Erythroblast (primary cell): ENCODE data around the gene FAIM2.
A peak's percentile ranks its signal among the peaks of the same experiment; 100 is the strongest.
"Not testable (repeated sequence)": the region's sequence is repeated elsewhere in the genome, so short reads cannot be mapped to it uniquely, and the experiment has no call there.

ENCODE experiments used
- DNase-seq, 2 experiments: peaks; one replicate each; lab custom pipeline; 2025; lab: John Stamatoyannopoulos, UW
- GATA1 ChIP-seq: IDR thresholded peaks from 2 replicates; pipeline ENCODE4 v1.6.1; 2011; ENCODE audit warnings: low read depth, mild to moderate bottlenecking, control low read depth, low read length, moderate library complexity
- POLR2A ChIP-seq: IDR thresholded peaks from 2 replicates; pipeline ENCODE4 v1.6.1; 2011; ENCODE audit warnings: mild to moderate bottlenecking, low read length

The FAIM2 gene

DNA sequence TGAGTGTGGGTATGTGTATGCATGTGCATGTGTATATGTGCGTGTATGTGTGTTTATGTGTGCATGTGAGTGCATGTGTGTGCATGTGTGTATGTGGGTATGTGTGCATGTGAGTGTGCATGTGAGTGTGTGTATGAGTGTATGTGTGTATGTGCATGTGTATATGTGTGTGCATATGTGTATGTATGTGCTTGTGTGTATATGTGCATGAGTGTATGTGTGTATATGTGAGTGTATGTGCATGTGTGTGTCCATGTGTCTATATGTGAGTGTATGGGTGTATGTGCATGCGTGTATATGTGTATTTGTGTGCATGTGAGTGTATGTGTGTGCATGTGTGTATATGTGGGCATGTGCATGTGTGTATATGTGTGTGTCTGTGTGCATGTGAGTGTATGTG lies 25.7 kb downstream of the FAIM2 start:
- TF ChIP-seq POLR2A (no peak), GATA1 (no peak)
- DNase-seq: no peak

DNA sequence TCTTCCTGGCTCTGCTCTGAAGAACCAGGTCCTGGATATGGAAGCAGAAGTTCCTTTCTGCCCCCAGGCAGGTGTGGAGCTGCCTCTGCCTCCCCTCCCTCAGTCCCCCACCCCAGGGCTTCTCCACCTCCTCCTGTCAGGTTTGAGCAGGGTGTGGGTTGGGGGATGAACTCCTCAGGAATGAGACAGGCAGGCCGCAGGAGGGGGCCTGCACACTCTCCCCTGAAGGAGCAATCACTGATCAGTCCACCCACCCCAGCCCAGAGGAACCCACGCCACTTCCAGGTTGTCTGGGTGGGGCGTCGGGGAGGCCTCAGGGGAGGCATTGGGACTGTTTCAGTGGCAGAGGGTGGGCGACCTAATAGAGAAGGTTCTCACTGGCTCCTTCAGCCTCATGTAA lies 26.6 kb downstream of the FAIM2 start:
- no peak for DNase-seq
- TF ChIP-seq POLR2A: no peak
- TF ChIP-seq GATA1: no peak

DNA sequence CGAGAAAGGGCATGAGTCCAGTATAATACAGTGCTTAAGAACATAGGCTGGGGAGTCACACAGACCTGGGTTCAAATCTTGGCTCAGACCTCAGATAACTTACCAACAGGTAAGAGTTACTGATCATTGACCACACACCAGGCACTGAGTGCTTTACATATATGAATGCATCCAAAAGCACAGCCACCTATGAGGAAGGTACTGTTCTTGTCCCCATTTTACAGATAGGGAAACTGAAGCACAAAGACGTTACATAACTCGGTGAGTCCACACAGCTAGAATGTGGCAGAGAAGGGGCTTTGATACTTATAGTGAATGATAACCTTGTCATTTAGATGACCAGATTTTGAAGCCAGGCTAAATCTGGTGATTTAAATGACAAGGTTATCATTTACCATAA lies 27.6 kb downstream of the FAIM2 start:
- DNase-seq: no peak
- TF ChIP-seq POLR2A (no peak), GATA1 (no peak)

DNA sequence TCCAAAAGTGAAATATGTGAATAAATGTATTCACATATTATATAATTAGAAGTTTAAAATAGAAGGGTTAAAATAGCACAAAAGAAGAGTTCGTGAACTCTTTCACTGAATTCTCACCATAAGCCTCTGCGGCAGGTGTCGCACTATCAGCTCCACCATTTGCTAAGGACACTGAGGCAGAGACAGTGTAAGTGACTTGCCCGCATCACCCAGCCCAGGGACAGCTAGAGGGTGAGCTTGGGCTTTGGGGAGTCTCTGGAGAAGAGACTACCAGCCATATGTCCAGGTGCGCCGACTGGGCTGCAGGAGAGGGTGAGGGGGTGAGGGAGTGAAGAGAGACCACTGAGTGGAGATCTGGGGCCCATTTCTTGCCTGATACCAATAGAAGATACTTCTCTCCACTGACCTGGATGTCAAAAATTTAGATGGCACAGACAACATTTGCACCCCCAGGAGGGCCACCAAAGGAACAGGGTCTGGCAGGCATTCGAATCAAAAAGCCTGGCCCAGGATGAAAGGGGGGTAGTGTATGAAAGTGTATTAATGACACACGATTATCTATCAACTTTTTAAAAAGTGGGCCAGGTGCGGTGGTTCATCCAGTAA lies 28.5 kb downstream of the FAIM2 start:
- TF ChIP-seq GATA1: no peak
- no peak for TF ChIP-seq POLR2A
- no peak for DNase-seq

DNA sequence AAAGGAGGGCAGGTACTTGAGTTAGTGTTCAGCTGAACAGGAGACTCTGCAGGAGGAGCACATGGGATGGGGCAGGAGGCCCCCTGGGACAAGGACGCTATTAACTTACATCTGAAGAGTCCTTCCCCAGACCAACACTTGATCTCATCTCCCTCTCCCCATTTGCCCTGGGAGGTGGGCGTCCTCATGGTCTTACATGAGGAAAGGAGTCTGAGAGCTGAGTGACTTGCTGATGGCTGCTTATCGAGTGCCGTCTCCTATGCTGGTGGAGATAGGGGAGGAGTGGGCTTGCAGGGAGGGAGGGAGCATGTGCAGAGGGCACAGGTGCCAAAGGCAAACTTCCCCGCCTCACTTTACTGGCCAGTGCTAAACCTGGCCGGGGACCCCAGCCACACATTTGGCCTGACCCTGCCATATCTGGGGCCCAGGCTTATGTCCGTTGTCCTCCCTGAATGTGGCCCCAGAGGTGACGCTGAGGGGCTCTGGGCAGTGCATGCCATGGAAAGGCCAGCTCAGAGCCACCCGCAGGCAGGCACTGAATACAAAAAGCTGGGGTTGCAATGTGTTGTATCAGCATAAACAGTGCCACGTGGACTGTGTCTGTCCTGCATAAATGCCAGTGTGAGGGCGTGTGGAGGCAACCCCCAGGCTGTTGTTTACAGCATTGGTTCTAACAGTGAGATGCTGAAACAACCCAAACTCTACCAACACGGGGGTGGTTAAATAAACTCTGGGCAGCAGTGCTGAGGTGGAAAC lies 29.4 kb downstream of the FAIM2 start:
- TF ChIP-seq GATA1 (no peak), POLR2A (no peak)
- no peak for DNase-seq

DNA sequence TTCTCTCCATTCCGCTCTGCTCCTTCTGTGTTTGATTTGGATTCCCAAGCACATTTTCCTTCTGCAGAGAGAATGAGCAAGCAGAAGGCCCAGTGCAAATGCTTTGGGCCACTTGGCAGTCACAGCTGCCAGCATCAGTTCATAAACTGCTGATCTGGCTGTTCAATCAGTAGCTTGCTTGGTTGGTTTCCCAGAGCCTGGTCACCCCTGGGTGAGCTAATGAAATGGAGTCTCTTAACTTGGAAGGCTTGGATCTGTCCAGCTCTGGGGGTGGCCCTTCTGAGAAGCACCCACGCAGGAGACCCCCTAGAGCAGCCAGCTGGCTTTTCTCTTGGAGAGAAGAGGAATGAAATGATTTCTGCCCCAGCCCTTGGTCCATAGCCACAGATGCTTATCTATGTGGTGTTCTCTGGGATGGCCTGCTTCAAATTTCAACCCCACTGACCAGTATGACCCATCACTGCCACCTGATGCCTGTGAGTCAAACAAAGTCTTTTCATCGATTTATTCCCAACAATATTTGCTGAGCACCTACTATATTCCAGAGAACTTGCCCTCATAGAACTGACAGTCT lies 30.3 kb downstream of the FAIM2 start:
- peak in 1 of 2 experiments; percentile 24 for DNase-seq
- TF ChIP-seq POLR2A: no peak
- TF ChIP-seq GATA1: no peak

DNA sequence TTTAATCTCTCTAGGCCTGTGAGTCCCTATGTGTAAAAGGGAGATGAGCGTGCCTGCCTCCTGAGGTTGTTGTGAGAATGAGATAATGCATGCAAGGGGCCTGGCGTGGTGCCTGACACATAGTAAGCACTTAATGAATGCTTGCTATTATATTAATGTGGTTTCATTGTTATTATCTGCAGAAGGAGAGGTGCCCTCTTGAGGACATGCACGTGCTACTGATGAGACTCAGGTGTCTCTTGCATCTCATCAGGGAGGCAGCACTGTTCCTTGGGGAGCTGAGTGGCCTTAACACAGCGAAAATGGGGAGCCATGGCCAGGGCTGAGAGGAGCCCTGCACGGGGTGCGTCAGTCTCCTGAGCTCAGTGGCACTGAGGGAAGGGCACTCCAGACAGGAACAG lies 30.9 kb downstream of the FAIM2 start:
- no peak for TF ChIP-seq GATA1
- no peak for TF ChIP-seq POLR2A
- DNase-seq: peak; percentile 86 to 94

DNA sequence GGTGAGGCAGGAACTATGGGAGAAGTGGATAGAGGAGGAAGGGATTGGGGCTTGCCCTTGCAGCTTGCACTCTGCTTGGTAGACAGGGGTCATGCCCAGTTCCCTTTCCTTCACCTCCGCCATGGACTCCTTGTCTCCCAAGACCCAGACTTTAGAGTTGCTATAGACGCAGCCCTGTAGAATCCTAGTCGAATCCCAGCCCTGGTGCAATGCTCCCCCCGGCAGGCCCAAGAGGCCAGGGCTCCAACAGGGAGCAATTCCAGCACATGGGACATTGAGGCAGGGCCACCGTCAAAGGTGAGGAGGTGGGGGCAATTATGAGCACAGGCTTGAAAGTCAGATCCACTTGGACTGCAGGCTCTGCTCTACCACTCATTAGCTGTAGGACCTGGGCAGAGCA lies 31.3 kb downstream of the FAIM2 start:
- TF ChIP-seq GATA1 (no peak), POLR2A (no peak)
- DNase-seq: no peak

DNA sequence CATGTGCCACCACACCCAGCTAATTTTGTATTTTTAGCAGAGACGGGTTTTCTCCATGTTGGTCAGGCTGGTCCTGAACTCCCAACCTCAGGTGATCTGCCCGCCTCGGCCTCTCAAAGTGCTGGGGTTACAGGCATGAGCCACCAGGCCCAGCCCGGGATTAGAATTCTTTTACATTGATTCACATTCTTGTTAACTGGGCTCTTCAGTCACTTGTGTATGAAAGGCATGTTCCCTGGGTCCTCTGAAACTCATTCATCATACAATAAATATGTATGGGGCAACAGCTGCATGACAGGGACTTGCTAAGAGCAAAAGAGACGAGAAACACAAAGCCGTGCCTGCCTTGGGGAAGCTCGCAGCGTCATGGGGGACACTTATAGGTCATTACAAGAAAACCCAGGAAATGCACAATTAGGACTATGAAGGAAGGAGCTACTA lies 31.9 kb downstream of the FAIM2 start:
- not testable (repeated sequence) for DNase-seq

DNA sequence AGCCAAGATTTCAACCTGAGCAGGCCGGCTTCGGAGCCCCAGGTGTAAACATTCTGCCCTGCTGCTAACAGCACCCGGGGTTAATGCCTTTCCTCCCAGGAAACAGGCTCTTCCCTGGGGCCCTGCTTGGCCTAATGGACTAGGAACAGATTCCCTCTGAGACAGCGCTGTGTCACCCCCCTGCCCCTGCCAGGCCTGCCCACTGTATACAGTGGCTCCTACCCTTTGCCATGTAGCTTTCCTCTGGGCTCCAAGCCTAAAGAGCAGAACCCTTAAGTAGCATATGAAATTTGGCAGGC lies 32.5 kb downstream of the FAIM2 start:
- TF ChIP-seq GATA1: no peak
- TF ChIP-seq POLR2A: no peak
- no peak for DNase-seq

DNA sequence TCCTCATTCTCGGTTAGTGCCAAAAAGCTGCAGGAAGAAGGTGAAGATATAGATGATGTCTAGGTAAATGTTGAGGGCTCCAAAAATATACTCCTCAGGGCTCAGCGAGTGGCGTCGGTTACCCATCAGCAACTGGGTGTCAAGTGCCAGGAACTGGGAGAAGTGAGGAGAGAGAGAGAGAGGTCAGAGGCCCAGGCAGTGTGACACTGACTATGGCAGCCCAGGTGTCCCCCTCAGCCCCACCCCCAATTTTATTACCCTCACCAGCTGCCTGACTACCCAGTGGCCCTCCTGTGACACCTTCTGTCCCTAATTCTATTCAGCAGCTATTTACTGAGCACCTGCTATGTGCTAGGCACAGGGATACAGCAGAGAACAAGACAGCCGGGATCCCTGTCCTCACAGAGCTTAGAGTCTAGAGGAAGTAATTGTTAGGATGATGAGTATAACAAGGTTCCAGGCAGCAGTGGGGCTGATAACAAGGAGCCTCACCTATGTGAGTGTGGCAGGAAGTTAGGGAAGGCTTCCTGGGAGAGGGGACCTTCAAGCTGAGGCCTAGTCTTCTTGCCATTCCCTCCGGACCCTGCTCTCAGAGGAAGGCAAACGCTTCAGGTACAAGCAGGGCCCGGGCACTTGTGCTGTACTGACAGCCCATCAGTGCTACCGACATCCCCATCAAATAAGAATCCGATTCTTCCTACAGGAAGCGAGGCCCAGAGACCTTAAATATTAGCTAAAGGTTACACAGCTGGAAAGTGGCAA lies 33.0 kb downstream of the FAIM2 start:
- DNase-seq: no peak
- TF ChIP-seq GATA1: no peak
- TF ChIP-seq POLR2A: no peak

DNA sequence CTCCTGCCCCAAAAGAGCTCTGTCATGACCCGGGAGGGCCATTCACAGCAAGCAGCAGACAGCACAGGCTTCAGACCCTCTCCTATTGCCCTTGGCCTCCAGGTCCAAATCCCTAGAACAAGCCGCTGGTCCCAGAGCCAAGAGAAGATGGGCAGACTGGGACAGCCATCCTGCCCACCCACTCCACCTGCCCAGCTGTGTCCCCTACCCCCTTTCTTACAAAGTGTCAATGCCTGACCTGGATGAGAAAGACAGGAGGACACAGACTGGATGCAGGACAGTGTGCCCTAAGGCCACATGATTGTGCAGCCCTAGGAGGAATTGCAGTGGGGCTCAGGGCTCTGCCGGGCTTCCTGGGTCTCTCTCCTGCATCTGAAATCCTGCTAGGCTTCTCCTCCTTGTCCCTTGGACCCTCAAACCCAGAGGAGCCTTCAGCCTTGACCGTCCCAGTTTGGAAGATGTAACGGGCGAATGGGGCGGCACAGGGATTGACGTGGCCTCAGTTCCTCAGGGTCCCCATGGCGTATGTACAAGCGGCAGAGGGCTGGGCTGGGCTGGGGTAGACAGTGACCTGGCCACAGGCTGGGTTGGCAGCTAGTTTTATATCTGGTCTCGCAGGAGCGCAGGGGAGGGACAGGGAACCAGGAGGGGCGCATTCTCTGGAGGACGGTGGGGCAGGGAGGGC lies 33.7 kb downstream of the FAIM2 start:
- DNase-seq: no peak
- TF ChIP-seq GATA1 (no peak), POLR2A (no peak)

DNA sequence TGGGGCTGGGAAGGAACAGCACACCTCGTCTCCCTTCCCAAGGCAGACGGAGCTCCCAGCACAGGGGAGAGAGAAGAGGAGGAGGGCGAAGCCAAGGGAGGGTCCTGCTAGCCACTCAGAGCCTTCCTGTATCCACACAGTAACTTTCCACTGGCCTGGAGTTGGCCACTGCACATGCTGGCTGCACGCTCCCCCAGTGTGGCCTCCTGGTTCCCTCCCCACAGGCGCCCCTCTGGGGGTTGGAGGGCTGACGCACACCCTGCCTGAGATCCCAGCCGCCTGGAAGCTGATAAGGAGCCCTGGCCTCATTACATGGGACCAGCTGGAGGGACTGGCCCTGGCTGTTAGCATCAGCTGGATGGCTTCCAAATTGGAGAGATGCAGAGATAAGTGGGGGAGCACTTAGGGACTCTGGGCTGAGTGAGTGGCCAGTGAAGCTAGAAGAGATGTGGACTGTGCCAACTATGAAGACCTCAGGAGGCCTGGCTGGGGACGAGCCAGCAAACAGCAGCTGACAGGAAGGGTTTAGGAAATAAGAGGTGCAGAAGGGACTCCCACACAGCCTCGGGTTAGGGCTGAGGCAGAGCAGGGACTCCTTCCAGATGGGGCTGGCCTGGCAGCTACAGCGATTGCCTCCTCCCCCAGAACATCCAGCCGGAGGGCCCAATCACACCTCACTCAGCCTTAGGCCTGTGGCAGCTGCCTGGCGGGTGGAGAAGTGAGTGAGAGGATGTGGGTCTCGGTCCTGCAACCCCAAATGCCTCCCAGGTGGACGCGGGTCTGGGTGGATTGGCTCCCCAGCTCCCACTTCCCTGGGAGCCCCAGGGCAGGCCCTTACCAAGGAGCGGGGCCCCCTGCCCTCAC lies 34.5 kb downstream of the FAIM2 start:
- peak; percentile 96 to 99 for DNase-seq
- TF ChIP-seq POLR2A (no peak), GATA1 (peak; percentile 98)
